ENCODE measurements around the gene FHDC1.

Gene FHDC1

DNA sequence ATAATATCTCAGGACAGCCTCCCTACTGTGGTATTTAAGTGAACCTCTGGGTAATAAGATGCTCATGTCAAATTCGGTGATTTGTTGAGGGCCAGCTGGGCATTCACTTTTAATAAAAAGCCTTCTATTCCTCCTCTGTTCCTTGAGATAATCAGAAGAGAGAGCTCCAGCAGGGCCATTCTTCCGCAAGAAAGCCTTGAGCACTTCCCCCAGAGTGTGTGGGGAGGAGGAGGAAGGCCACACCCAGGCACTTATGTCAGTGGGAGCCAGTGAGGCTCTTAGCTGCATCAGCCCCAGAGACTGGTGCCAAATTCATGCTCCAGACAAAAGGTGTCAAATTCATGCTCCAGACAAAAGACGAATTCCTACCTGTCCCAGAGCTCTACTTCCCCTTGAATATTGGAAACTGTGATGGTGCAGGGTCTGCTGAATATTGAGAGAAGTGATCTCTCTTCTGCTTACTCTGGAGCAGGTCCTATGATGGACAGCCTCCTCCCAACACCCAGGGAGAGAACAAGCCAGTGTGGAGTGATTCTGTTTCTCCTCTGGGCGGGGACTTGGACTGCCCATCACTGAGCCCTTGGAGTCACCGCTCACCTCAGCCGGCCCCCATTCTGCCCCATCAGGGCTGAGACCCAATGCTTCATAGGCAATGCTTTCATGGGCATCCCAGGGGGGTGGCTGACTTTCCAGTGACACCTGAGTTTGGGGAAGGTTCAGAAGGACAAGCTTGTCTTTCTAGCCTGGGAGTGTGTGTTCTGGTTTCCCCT lies 68.1 kb downstream of the FHDC1 start:
- TF ChIP-seq CTCF (IDR thresholded peaks at IDR 0.05), result no peak
- no peak overlapping the region for H3K27ac ChIP-seq

GRCh38 chr4:153005899-153006381 lies 69.8 kb downstream of the FHDC1 start:
- TF ChIP-seq CTCF (IDR thresholded peaks at IDR 0.05) (no peak), ZFX (IDR thresholded peaks at IDR 0.05; ENCODE audit: borderline replicate concordance) (no peak)

DNA sequence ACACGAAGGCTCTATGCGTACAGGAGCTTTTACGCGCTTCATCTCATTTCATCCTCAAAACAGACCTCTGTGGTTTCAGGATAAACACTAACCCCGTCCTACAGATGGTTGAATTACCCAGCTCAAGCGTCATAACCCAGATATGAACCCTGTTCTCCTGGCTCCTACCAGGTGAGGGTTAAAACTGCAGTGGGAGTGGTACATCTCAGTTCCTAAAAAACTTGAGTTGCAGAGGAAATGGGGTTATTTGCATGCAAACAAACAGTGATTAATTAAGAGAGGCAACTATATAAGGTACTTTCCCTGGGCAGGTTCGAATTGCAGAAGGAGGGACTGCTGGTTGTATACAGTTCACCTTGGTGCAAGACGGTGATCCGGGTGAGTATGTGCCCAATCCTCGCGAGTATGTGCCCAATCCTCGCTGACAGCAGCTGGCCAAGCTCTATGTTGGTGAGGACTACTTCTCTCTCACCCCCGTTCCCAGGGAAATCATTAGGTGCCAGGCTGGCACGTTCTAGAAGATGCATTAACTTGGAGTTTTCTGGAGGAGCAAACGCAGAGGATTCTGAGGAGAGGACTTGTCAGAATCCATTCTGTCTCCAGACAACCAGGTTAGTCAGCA lies 72.6 kb downstream of the FHDC1 start:
- no peak overlapping the region for H3K27ac ChIP-seq
- TF ChIP-seq CTCF (IDR thresholded peaks at IDR 0.05), result no peak
- no peak for TF ChIP-seq ZFX (IDR thresholded peaks at IDR 0.05; ENCODE audit: borderline replicate concordance)

More at GRCh38 chr4:153005899-153006381, 69.8 kb downstream of the FHDC1 start:
- no peak overlapping the region for H3K27ac ChIP-seq

DNA sequence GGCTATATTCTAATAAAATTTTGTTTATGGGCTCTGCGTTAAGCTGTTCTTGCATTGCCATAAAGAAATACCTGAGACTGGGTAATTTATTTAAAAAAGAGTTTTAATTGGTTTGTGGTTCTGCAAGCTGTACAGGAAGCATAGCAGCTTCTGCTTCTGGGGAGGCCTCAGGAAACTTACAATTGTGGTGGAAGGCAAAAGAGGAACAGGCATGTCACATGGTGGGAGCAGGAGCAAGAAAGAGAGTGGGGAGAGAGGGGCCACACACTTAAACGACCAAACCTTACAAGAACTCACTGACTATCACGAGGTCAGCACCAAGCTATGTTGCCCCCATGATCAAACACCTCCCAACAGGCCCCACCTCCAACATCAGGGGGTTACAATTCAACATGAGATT lies 74.0 kb downstream of the FHDC1 start:
- TF ChIP-seq CTCF (IDR thresholded peaks at IDR 0.05) (no peak), ZFX (IDR thresholded peaks at IDR 0.05; ENCODE audit: borderline replicate concordance) (no peak)
- H3K27ac ChIP-seq, result no peak overlapping the region

- no peak overlapping the region for H3K27ac ChIP-seq
- no peak for TF ChIP-seq CTCF (IDR thresholded peaks at IDR 0.05)
- no peak for TF ChIP-seq ZFX (IDR thresholded peaks at IDR 0.05; ENCODE audit: borderline replicate concordance)
Measured at GRCh38 chr4:153013202-153013977, 77.3 kb downstream of the FHDC1 start.

DNA sequence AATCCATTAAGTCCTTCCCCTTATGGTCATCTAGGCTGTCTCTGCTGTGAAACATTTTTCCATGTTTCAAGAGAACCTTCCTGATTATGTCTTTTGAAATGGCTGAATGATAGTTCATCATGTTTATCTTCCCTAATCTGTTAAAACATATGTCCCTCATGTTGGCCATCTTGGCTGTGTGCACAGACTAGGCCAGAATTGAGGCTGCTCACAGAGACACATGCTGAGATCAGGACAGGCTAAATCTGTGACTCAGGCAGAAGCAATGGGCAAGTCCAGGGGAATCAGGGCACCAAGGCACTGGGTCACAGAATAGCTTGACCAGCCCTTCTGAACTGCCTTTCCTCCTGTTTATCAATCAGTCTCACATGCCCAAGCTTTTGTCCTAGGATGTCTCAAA lies 78.3 kb downstream of the FHDC1 start:
- H3K27ac ChIP-seq, result no peak overlapping the region
- TF ChIP-seq ZFX (IDR thresholded peaks at IDR 0.05; ENCODE audit: borderline replicate concordance), result no peak
- TF ChIP-seq CTCF (IDR thresholded peaks at IDR 0.05), result no peak
